ENCODE data around the gene NAA40.
A peak's percentile ranks its signal among the peaks of the same experiment; 100 is the strongest.

Gene NAA40

DNA sequence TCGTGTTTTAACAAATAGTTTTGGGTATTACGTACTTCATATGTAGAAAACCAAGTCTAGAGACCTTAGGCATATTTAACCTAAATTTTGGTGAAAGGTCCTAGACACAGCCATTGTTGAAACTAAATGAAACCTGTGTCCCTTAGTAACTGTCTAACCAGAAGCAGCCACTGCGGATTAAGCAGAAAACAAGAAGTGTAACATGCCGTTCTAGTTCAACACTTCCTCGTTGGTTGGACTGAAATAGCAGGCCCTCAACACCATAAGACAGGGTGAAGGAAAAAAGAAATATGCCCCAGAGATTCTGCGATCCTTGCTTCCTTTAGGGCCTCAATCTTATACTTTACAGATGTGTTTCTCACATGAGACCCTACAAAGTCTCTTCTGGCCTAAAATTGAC, 2.0 kb downstream of the NAA40 start:
- Histone ChIP-seq H3K36me3 (ENCODE audit: insufficient read depth, low read length) (peaks cover 22% of the 10 kb centered on the region), H3K9me3 (ENCODE audit: insufficient read depth, low read length, severe bottlenecking) (no peaks in the 10 kb centered on the region), H3K79me2 (ENCODE audit: insufficient read depth, low read length) (peaks cover 66% of the 10 kb centered on the region), H4K20me1 (ENCODE audit: insufficient read depth, low read length) (peaks cover 27% of the 10 kb centered on the region; the same call in 1 of the 2 replicates), H3K4me3 (ENCODE audit: low read depth in 1 of 2, low read length in 2 of 2) (no peak overlapping the region), H3K4me2 (ENCODE audit: insufficient read depth, low read length) (peak overlapping the region; percentile 83), H3K9ac (ENCODE audit: low read depth, low read length) (peak overlapping the region; percentile 89; the same call in 1 of the 2 replicates), H3K4me1 (ENCODE audit: insufficient read depth, low read length) (peaks cover 32% of the 10 kb centered on the region), H3K27ac (ENCODE audit: low read length) (no peak overlapping the region), H2AFZ (ENCODE audit: low read depth, low read length) (no peak overlapping the region), H3K27me3 (ENCODE audit: insufficient read depth, low read length, poor library complexity) (no peaks in the 10 kb centered on the region)
- DNase-seq, result no peak
- ATAC-seq (ENCODE audit: insufficient read depth, low read depth), result no peak
- TF ChIP-seq, protein P1, sequence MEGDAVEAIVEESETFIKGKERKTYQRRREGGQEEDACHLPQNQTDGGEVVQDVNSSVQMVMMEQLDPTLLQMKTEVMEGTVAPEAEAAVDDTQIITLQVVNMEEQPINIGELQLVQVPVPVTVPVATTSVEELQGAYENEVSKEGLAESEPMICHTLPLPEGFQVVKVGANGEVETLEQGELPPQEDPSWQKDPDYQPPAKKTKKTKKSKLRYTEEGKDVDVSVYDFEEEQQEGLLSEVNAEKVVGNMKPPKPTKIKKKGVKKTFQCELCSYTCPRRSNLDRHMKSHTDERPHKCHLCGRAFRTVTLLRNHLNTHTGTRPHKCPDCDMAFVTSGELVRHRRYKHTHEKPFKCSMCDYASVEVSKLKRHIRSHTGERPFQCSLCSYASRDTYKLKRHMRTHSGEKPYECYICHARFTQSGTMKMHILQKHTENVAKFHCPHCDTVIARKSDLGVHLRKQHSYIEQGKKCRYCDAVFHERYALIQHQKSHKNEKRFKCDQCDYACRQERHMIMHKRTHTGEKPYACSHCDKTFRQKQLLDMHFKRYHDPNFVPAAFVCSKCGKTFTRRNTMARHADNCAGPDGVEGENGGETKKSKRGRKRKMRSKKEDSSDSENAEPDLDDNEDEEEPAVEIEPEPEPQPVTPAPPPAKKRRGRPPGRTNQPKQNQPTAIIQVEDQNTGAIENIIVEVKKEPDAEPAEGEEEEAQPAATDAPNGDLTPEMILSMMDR (IDR thresholded peaks at IDR 0.05; ENCODE audit: borderline replicate concordance, extremely low read depth, low read length, poor library complexity, severe bottlenecking), result no peak
- no peak for TF ChIP-seq EZH2 (IDR thresholded peaks at IDR 0.05; ENCODE audit: borderline replicate concordance, low read depth, low read length, severe bottlenecking)

DNA sequence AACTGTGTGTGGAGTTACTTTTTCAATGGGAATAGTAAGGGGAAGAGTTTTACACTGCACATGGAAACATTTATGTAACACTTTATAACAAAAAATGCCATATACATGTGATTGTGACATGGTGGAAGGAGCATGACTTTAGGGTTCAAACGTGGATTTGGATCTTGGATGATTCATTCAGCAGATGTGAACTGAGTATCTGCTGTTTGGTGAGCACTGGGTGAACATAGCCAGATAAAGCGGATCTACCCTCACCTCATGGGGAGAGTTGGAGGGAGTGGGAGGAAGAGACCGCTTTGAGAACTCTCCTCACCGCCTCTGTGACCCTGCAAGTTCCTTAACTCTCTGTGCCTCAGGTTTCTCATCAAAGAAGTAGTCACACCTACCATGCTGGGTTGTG, 3.1 kb downstream of the NAA40 start:
- H3K4me1 ChIP-seq (ENCODE audit: insufficient read depth, low read length), result peaks cover 32% of the 10 kb centered on the region
- H3K27me3 ChIP-seq (ENCODE audit: insufficient read depth, low read length, poor library complexity), result no peaks in the 10 kb centered on the region
- H3K79me2 ChIP-seq (ENCODE audit: insufficient read depth, low read length), result peaks cover 73% of the 10 kb centered on the region
- peaks cover 33% of the 10 kb centered on the region for H3K36me3 ChIP-seq (ENCODE audit: insufficient read depth, low read length)
- no peak overlapping the region; the same call in 1 of the 2 replicates for H3K4me2 ChIP-seq (ENCODE audit: insufficient read depth, low read length)
- H3K27ac ChIP-seq (ENCODE audit: low read length), result no peak overlapping the region
- H2AFZ ChIP-seq (ENCODE audit: low read depth, low read length), result no peak overlapping the region
- peaks cover 34% of the 10 kb centered on the region for H4K20me1 ChIP-seq (ENCODE audit: insufficient read depth, low read length)
- H3K4me3 ChIP-seq (ENCODE audit: low read depth in 1 of 2, low read length in 2 of 2), result no peak overlapping the region
- H3K9me3 ChIP-seq (ENCODE audit: insufficient read depth, low read length, severe bottlenecking), result no peaks in the 10 kb centered on the region
- no peak for TF ChIP-seq EZH2 (IDR thresholded peaks at IDR 0.05; ENCODE audit: borderline replicate concordance, low read depth, low read length, severe bottlenecking)
- TF ChIP-seq, protein P1 (IDR thresholded peaks at IDR 0.05; ENCODE audit: borderline replicate concordance, extremely low read depth, low read length, poor library complexity, severe bottlenecking), result no peak
- DNase-seq (no peak), ATAC-seq (ENCODE audit: insufficient read depth, low read depth) (no peak)
- no peak overlapping the region for H3K9ac ChIP-seq (ENCODE audit: low read depth, low read length)

DNA sequence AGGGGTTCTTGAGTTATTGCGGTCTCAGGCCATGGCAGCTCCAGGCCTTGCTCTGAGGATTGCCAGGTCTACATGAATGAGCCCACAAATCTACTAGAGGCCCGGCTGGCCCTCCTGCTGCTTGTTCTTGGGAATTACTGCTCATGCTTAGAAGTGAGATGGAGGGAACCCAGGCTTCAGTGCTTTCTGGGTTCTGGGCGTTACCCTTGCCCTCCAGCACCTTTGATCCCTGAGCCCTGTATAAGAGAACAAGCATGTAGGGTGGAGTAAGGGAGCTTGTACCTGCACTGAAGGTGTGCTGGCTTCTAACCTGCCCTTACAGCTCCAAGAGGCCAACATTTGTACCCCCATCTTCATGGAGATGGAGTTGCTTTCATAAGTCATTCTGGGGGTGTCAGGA, 4.0 kb downstream of the NAA40 start:
- no peak overlapping the region for H3K9ac ChIP-seq (ENCODE audit: low read depth, low read length)
- no peaks in the 10 kb centered on the region for H3K27me3 ChIP-seq (ENCODE audit: insufficient read depth, low read length, poor library complexity)
- TF ChIP-seq EZH2 (IDR thresholded peaks at IDR 0.05; ENCODE audit: borderline replicate concordance, low read depth, low read length, severe bottlenecking), result no peak
- TF ChIP-seq, protein P1 (IDR thresholded peaks at IDR 0.05; ENCODE audit: borderline replicate concordance, extremely low read depth, low read length, poor library complexity, severe bottlenecking), result no peak
- no peak overlapping the region for H3K27ac ChIP-seq (ENCODE audit: low read length)
- H2AFZ ChIP-seq (ENCODE audit: low read depth, low read length), result no peak overlapping the region
- H3K4me2 ChIP-seq (ENCODE audit: insufficient read depth, low read length), result no peak overlapping the region
- peaks cover 34% of the 10 kb centered on the region for H4K20me1 ChIP-seq (ENCODE audit: insufficient read depth, low read length)
- H3K9me3 ChIP-seq (ENCODE audit: insufficient read depth, low read length, severe bottlenecking), result no peaks in the 10 kb centered on the region
- ATAC-seq (ENCODE audit: insufficient read depth, low read depth) (no peak), DNase-seq (no peak)
- H3K79me2 ChIP-seq (ENCODE audit: insufficient read depth, low read length), result peaks cover 73% of the 10 kb centered on the region
- H3K36me3 ChIP-seq (ENCODE audit: insufficient read depth, low read length), result peaks cover 41% of the 10 kb centered on the region
- no peak overlapping the region for H3K4me3 ChIP-seq (ENCODE audit: low read depth in 1 of 2, low read length in 2 of 2)
- H3K4me1 ChIP-seq (ENCODE audit: insufficient read depth, low read length), result peaks cover 31% of the 10 kb centered on the region

DNA sequence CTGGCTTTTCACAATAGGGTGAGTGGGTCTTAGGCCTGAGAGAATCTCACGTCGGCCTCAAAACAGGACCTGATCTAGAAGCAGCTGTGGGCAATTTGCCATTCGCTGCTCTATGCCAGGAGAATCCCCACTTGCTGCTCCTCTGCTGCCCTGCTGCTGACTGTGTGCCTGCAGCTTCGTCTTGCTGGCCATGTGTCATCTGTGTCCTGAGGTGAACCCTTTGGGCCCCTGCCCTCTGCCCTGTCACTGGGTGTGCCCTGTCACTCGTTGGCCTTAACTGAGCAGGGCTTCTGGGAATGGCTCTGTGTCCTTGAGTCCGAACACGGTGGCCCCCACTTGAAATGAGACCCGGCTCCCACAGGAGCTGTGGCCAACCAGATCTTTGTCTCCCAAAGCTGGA, 6.2 kb downstream of the NAA40 start:
- H3K4me2 ChIP-seq (ENCODE audit: insufficient read depth, low read length), result no peak overlapping the region
- H3K9me3 ChIP-seq (ENCODE audit: insufficient read depth, low read length, severe bottlenecking), result no peaks in the 10 kb centered on the region
- peaks cover 62% of the 10 kb centered on the region for H3K79me2 ChIP-seq (ENCODE audit: insufficient read depth, low read length)
- H3K4me3 ChIP-seq (ENCODE audit: low read depth in 1 of 2, low read length in 2 of 2), result no peak overlapping the region
- H2AFZ ChIP-seq (ENCODE audit: low read depth, low read length), result no peak overlapping the region
- DNase-seq, result no peak
- no peaks in the 10 kb centered on the region for H3K27me3 ChIP-seq (ENCODE audit: insufficient read depth, low read length, poor library complexity)
- TF ChIP-seq, protein P1 (IDR thresholded peaks at IDR 0.05; ENCODE audit: borderline replicate concordance, extremely low read depth, low read length, poor library complexity, severe bottlenecking), result no peak
- TF ChIP-seq EZH2 (IDR thresholded peaks at IDR 0.05; ENCODE audit: borderline replicate concordance, low read depth, low read length, severe bottlenecking), result no peak
- H3K36me3 ChIP-seq (ENCODE audit: insufficient read depth, low read length), result peaks cover 49% of the 10 kb centered on the region
- no peak overlapping the region for H3K27ac ChIP-seq (ENCODE audit: low read length)
- no peak for ATAC-seq (ENCODE audit: insufficient read depth, low read depth)
- H4K20me1 ChIP-seq (ENCODE audit: insufficient read depth, low read length), result peaks cover 34% of the 10 kb centered on the region
- no peak overlapping the region for H3K9ac ChIP-seq (ENCODE audit: low read depth, low read length)
- H3K4me1 ChIP-seq (ENCODE audit: insufficient read depth, low read length), result peaks cover 18% of the 10 kb centered on the region
